Stomach smooth muscle (tissue), 2 donors: Measurements from ENCODE around the gene KLHL2.

ENCODE experiments used
- H3K27ac ChIP-seq: one replicate; pipeline ENCODE4 v1.7.0; 2013; ENCODE audit warnings: mild to moderate bottlenecking, low read length, inconsistent platforms
- H3K27me3 ChIP-seq, 2 donors: one replicate each; pipeline ENCODE4 v1.7.0; 2013; ENCODE audit warnings: low read length in 2 of 2; ENCODE audit not compliant: insufficient read depth in 2 of 2, control insufficient read depth in 1 of 2
- H3K36me3 ChIP-seq, 2 donors: one replicate each; pipeline ENCODE4 v1.7.0; 2013; ENCODE audit warnings: low read length in 2 of 2; ENCODE audit not compliant: control insufficient read depth in 2 of 2, insufficient read depth in 2 of 2
- H3K4me1 ChIP-seq: one replicate; pipeline ENCODE4 v1.7.0; 2013; ENCODE audit warnings: low read length; ENCODE audit not compliant: control insufficient read depth, insufficient read depth
- H3K4me3 ChIP-seq, 2 donors: one replicate each; pipeline ENCODE4 v1.7.0; 2013; ENCODE audit warnings: low read length in 2 of 2
- H3K9ac ChIP-seq, 2 donors: one replicate each; pipeline ENCODE4 v1.7.0; 2013; ENCODE audit warnings: low read length in 2 of 2, mild to moderate bottlenecking in 1 of 2
- H3K9me3 ChIP-seq, 2 donors: one replicate each; pipeline ENCODE4 v1.7.0; 2013; ENCODE audit warnings: low read length in 2 of 2; ENCODE audit not compliant: control insufficient read depth in 2 of 2
- donor health status: healthy.
- donor health status: Pancreatic carcinoma.

The KLHL2 gene

GRCh38 chr4:165289423-165289785 lies 82.0 kb downstream of the KLHL2 start:
- no peaks in the 10 kb centered on the region for H3K36me3 ChIP-seq
- H3K9me3 ChIP-seq, result no peaks in the 10 kb centered on the region
- no peaks in the 10 kb centered on the region for H3K27me3 ChIP-seq
- no peak overlapping the region for H3K27ac ChIP-seq
- H3K9ac ChIP-seq, result no peak overlapping the region
- no peak overlapping the region for H3K4me3 ChIP-seq
- H3K4me1 ChIP-seq, result no peaks in the 10 kb centered on the region

DNA sequence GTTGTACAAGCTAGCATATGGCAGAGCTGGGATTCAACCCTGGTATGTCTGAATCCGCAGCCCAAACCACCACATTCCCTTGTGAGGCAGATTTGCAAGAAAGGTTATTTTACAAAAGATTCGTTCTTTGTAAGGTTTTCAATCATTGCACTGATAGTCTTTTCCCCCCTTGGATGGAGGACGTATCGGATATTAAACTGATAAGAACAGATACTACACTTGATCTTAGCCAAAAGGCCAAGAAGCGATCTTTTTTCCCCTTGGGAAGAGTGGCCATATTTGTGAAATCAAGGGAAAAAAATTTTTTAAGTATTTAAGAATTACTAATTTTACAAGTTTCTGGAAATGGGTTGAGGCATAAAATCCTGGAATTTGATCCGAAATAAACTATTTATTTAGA lies 85.7 kb downstream of the KLHL2 start:
- Histone ChIP-seq H3K9ac (no peak overlapping the region), H3K36me3 (peaks cover 0 to 7% of the 10 kb centered on the region in 2 donors), H3K9me3 (no peaks in the 10 kb centered on the region), H3K4me3 (no peak overlapping the region), H3K27me3 (no peaks in the 10 kb centered on the region), H3K27ac (no peak overlapping the region), H3K4me1 (no peaks in the 10 kb centered on the region)

DNA sequence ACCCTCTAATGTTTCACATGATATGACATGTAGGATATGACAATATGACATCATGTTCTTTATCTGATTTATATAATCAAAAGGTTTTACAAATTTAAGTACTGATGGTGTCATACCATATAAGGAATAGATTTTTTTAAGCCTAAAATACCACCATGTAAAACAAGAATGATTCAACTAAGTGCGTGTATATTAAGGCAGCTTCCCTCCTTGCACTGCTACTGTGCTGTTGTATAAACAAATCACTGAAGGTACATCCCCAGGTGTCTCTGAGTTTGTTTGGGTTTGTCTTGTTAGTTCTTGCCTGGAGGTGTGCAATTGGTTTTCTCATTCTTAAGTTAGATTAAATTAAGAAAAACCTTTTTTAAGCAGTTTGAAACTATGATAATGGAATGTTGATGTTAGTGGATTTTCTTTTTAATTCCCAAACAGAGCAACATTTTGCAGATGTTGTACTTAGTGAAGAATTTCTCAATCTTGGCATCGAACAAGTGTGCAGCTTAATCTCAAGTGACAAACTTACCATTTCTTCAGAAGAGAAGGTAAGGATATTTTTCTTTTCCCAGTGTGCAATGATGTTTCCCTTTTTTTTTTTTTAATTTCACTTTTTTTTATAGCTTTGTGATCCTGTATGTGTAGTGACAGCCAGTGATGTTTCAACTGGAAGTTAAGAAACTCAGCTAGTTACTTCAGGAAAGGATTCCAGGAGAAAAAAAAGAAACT lies 86.7 kb downstream of the KLHL2 start:
- no peak overlapping the region for H3K9ac ChIP-seq
- no peaks in the 10 kb centered on the region for H3K9me3 ChIP-seq
- no peaks in the 10 kb centered on the region for H3K4me1 ChIP-seq
- peaks cover 0 to 7% of the 10 kb centered on the region in 2 donors for H3K36me3 ChIP-seq
- no peaks in the 10 kb centered on the region for H3K27me3 ChIP-seq
- no peak overlapping the region for H3K4me3 ChIP-seq
- H3K27ac ChIP-seq, result no peak overlapping the region

- H3K36me3 ChIP-seq, result peaks cover 0 to 7% of the 10 kb centered on the region in 2 donors
- no peak overlapping the region for H3K9ac ChIP-seq
- no peaks in the 10 kb centered on the region for H3K27me3 ChIP-seq
- H3K4me1 ChIP-seq, result no peaks in the 10 kb centered on the region
- no peaks in the 10 kb centered on the region for H3K9me3 ChIP-seq
- H3K4me3 ChIP-seq, result no peak overlapping the region
- no peak overlapping the region for H3K27ac ChIP-seq
Observed at GRCh38 chr4:165294907-165295306, 87.5 kb downstream of the KLHL2 start.

- no peak overlapping the region for H3K4me3 ChIP-seq
- H3K36me3 ChIP-seq, result peaks cover 0 to 7% of the 10 kb centered on the region in 2 donors
- no peaks in the 10 kb centered on the region for H3K9me3 ChIP-seq
- no peaks in the 10 kb centered on the region for H3K27me3 ChIP-seq
- no peaks in the 10 kb centered on the region for H3K4me1 ChIP-seq
- no peak overlapping the region for H3K27ac ChIP-seq
- H3K9ac ChIP-seq, result no peak overlapping the region
Observed at GRCh38 chr4:165297626-165298025, 90.3 kb downstream of the KLHL2 start.

DNA sequence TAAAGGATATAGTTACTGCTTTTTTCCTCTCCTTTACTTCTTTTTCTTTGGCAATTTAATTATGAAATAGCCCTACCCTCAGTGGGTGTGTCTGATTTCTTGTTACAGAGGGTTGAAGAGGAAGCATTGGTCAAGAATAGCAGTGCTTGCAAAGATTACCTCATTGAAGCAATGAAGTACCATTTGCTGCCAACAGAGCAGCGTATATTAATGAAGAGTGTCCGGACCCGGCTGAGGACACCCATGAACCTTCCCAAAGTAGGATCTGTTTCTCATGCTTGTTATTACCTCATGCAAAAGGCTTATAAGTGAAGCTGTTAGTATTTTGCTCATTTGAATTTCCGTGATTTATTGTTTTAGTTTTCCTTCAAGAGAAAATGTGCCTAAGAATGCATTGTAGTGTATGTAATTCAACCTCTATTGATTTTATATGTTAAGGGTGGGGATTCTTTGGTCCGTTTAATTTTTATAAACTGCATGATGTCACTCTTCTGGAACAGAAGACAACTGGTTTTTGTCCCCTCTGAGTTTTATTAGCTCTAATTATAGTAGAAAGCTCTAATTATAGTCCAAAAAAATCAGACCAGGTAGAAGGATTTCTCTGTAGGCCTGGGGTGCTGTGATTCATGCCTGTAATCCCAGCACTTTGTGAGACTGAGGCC lies 92.2 kb downstream of the KLHL2 start:
- Histone ChIP-seq H3K9ac (no peak overlapping the region), H3K4me1 (no peaks in the 10 kb centered on the region), H3K27me3 (no peaks in the 10 kb centered on the region), H3K4me3 (no peak overlapping the region), H3K27ac (no peak overlapping the region), H3K36me3 (peaks cover 0 to 7% of the 10 kb centered on the region in 2 donors), H3K9me3 (no peaks in the 10 kb centered on the region)

DNA sequence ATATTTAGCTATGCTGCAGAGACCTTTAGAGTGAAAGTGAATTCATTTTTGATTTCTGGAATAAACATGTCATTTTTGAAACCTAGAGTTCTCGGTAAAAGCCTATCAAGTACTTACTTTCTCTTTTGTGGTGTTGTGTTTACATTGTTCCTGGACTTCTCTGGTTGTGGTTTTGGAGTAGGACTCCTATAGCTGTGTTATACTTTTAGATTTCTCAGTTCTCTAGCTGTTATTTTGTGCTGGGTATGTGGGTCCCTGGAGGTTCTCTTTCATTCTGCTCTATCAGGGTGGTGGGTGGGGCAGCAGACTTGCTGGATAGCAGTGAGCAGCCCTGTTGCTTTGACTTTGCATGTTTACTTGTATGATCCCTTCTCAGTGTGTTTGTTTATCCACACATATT lies 94.5 kb downstream of the KLHL2 start:
- Histone ChIP-seq H3K27me3 (no peaks in the 10 kb centered on the region), H3K9me3 (no peaks in the 10 kb centered on the region), H3K36me3 (peaks cover 0 to 7% of the 10 kb centered on the region in 2 donors), H3K4me1 (no peaks in the 10 kb centered on the region), H3K27ac (no peak overlapping the region), H3K4me3 (peak overlapping the region; percentile 61 to 65), H3K9ac (peak overlapping the region in 1 of 2 donors; percentile 26)

DNA sequence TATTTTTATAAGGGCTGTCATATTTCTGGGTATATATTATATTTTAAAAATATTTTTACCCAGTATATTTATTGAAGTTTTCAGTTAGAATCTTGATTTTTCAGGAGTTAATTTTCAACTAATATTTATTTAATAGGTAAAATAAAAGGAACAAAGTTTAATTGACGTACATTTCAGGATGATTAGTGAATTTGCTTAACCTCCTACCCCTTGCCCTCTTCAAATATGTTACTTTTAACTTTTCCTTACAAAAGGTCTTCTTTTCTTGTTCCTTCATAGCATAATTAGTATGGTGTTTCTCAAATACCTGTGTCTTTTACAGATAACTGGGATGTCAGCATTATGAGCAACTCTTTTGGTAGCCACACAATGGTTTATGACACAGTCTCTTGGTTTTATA lies 95.3 kb downstream of the KLHL2 start:
- H3K9ac ChIP-seq, result no peak overlapping the region
- peaks cover 0 to 4% of the 10 kb centered on the region in 2 donors for H3K36me3 ChIP-seq
- H3K27me3 ChIP-seq, result no peaks in the 10 kb centered on the region
- no peak overlapping the region for H3K27ac ChIP-seq
- no peak overlapping the region for H3K4me3 ChIP-seq
- no peaks in the 10 kb centered on the region for H3K4me1 ChIP-seq
- no peaks in the 10 kb centered on the region for H3K9me3 ChIP-seq

- Histone ChIP-seq H3K36me3 (no peaks in the 10 kb centered on the region), H3K9ac (no peak overlapping the region), H3K4me3 (no peak overlapping the region), H3K27ac (no peak overlapping the region), H3K9me3 (no peaks in the 10 kb centered on the region), H3K27me3 (no peaks in the 10 kb centered on the region), H3K4me1 (no peaks in the 10 kb centered on the region)
Observed at GRCh38 chr4:165308166-165308565, 100.8 kb downstream of the KLHL2 start.

- H3K4me3 ChIP-seq, result no peak overlapping the region
- no peaks in the 10 kb centered on the region for H3K4me1 ChIP-seq
- H3K9me3 ChIP-seq, result no peaks in the 10 kb centered on the region
- no peaks in the 10 kb centered on the region for H3K27me3 ChIP-seq
- H3K9ac ChIP-seq, result no peak overlapping the region
- no peak overlapping the region for H3K27ac ChIP-seq
- H3K36me3 ChIP-seq, result no peaks in the 10 kb centered on the region
Observed at GRCh38 chr4:165308606-165309005, 101.2 kb downstream of the KLHL2 start.

DNA sequence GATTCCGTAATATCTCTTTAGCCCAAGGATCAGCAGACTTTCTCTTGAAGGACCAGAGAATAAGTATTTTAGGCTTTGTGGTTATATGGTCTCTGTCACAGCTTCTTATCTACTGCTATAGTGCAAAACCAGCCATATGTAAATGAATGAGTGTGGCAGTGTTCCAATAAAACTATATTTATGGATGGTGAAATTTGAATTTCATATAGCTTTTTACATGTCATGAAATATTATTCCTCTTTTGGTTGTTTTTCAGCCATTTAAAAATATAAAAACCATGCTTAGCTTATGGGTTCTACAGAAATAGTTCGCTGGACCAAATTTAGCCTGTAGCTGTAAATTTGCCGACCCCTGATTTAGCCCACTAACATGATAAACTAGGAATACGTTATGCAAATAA lies 102.1 kb downstream of the KLHL2 start:
- Histone ChIP-seq H3K36me3 (no peaks in the 10 kb centered on the region), H3K27ac (no peak overlapping the region), H3K9me3 (no peaks in the 10 kb centered on the region), H3K4me1 (no peaks in the 10 kb centered on the region), H3K4me3 (no peak overlapping the region), H3K9ac (no peak overlapping the region), H3K27me3 (no peaks in the 10 kb centered on the region)
